Upper lobe of right lung (tissue), 1 donor: ENCODE results near the gene CCDC71. TPM values are rescaled to one million over a fixed set of nuclear protein-coding genes. Genes with fewer than 3 reads are reported as not detected.

Experiments
- ATAC-seq: fragments of 200-7000 bp; cut with Tn5 transposase; one replicate; pipeline ENCODE4 v1.9.1; 2020; ENCODE audit warnings: mild to moderate bottlenecking, moderate library complexity
- DNase-seq: peaks from one replicate; pipeline ENCODE4 v3.0.0-alpha.2; 2020
- H3K27ac ChIP-seq: fragments of 200-600 bp; one replicate; pipeline ENCODE4 v1.8.0; 2022
- H3K27me3 ChIP-seq: fragments of 200-600 bp; one replicate; pipeline ENCODE4 v1.8.0; 2022; ENCODE audit warnings: mild to moderate bottlenecking
- H3K36me3 ChIP-seq: fragments of 200-600 bp; one replicate; pipeline ENCODE4 v1.8.0; 2022
- H3K4me1 ChIP-seq: fragments of 200-600 bp; one replicate; pipeline ENCODE4 v1.8.0; 2022
- H3K4me3 ChIP-seq: fragments of 200-600 bp; one replicate; pipeline ENCODE4 v1.8.0; 2022; ENCODE audit warnings: mild to moderate bottlenecking
- H3K9me3 ChIP-seq: fragments of 200-600 bp; one replicate; pipeline ENCODE4 v1.8.0; 2022
- CTCF ChIP-seq: fragments of 200-600 bp; IDR thresholded peaks from one replicate; pipeline ENCODE4 v1.8.0; 2022; ENCODE audit warnings: antibody characterized with exemption
- intact Hi-C: fragments of 100-400 bp; cut with DNase I; formaldehyde crosslinking; loops from one replicate; pipeline ENCODE4 v1.11.0; 2022
- total RNA-seq: library from RNA; stranded (reverse); fragmentation: NEBNext Ultra II Directional; extraction: Animal tissue kit (Norgen Biotek cat#: 25700); gene quantifications from one replicate; pipeline ENCODE4 v1.2.1, GENCODE V29; 2021
- donor health status: DM: no; HTN: yes; CAD: no; lungs with severe emphysema.

The CCDC71 gene
- total RNA-seq, 1 donor from 2014 or later: 22.1 TPM

GRCh38 chr3:49119036-49119435, 47.1 kb downstream of the CCDC71 start:
- no peak for ATAC-seq
- Histone ChIP-seq H3K27ac (peak overlapping the region; percentile 87), H3K4me1 (peaks cover 17% of the 10 kb centered on the region), H3K27me3 (no peaks in the 10 kb centered on the region), H3K4me3 (no peak overlapping the region), H3K36me3 (peaks cover 74% of the 10 kb centered on the region), H3K9me3 (no peaks in the 10 kb centered on the region)
- DNase-seq: no peak
- intact Hi-C loops: no loop called here
- no peak for TF ChIP-seq CTCF

Other genes starting within 250 kb of the CCDC71 start
- 88.1 TPM for gene ARIH2, start 247.5 kb downstream of the CCDC71 start, total RNA-seq
- gene P4HTM, start 176.1 kb downstream of the CCDC71 start, total RNA-seq: 38.0 TPM
- gene WDR6, start 158.9 kb downstream of the CCDC71 start, total RNA-seq: 172 TPM
- 19.0 TPM for gene DALRD3, start 147.8 kb downstream of the CCDC71 start, total RNA-seq
- 77.6 TPM for gene NDUFAF3, start 144.2 kb downstream of the CCDC71 start, total RNA-seq
- gene IMPDH2, start 136.9 kb downstream of the CCDC71 start, total RNA-seq: 107 TPM
- 83.9 TPM for gene QRICH1, start 72.3 kb downstream of the CCDC71 start, total RNA-seq
- gene QARS1, start 61.6 kb downstream of the CCDC71 start, total RNA-seq: 172 TPM
- 63.9 TPM for gene USP19, start 45.5 kb downstream of the CCDC71 start, total RNA-seq
- gene LAMB2, start 33.3 kb downstream of the CCDC71 start, total RNA-seq: 489 TPM
- 22.4 TPM for gene KLHDC8B, start 5.3 kb upstream of the CCDC71 start, total RNA-seq
- gene C3orf62, start 110.9 kb upstream of the CCDC71 start, total RNA-seq: 6.8 TPM
- 69.6 TPM for gene USP4, start 173.7 kb upstream of the CCDC71 start, total RNA-seq
- 415 TPM for gene GPX1, start 192.0 kb upstream of the CCDC71 start, total RNA-seq
- 543 TPM for gene RHOA, start 245.6 kb upstream of the CCDC71 start, total RNA-seq
- 38.1 TPM for gene TCTA, start 246.1 kb upstream of the CCDC71 start, total RNA-seq